Thymus (tissue), 11 donors: ENCODE results near the gene DIAPH1. TPM values are rescaled to one million over a fixed set of nuclear protein-coding genes. Genes with fewer than 3 reads are reported as not detected.
"Not testable (repeated sequence)": the region's sequence is repeated elsewhere in the genome, so short reads cannot be mapped to it uniquely, and the experiment has no call there.

Experiments
- DNase-seq, 9 donors: peaks; one replicate each; pipeline ENCODE4 v3.0.0-alpha.2; 2013; ENCODE audit warnings: low spot score in 9 of 9, low read depth in 6 of 9, missing footprints in 1 of 9
- H3K27ac ChIP-seq, 2 donors: one replicate each; pipeline ENCODE4 v1.5.1; 2013; ENCODE audit warnings: control low read depth in 1 of 2, low read depth in 1 of 2, low read length in 1 of 2, mild to moderate bottlenecking in 1 of 2, moderate library complexity in 1 of 2
- H3K27me3 ChIP-seq, 2 donors: one replicate each; pipeline ENCODE4 v1.5.1; 2013; ENCODE audit warnings: low read length in 1 of 2; ENCODE audit not compliant: control insufficient read depth in 2 of 2, insufficient read depth in 1 of 2
- H3K36me3 ChIP-seq, 2 donors: one replicate each; pipeline ENCODE4 v1.5.1; 2013; ENCODE audit warnings: low read length in 1 of 2, mild to moderate bottlenecking in 1 of 2, moderate library complexity in 1 of 2; ENCODE audit not compliant: control insufficient read depth in 2 of 2, insufficient read depth in 2 of 2
- H3K4me1 ChIP-seq, 2 donors: one replicate each; pipeline ENCODE4 v1.5.1; 2013; ENCODE audit warnings: low read length in 2 of 2; ENCODE audit not compliant: control insufficient read depth in 2 of 2, insufficient read depth in 2 of 2
- H3K4me3 ChIP-seq, 2 donors: one replicate each; pipeline ENCODE4 v1.5.1; 2013; ENCODE audit warnings: low read length in 2 of 2, control low read depth in 1 of 2, mild to moderate bottlenecking in 1 of 2
- H3K9me3 ChIP-seq, 2 donors: one replicate each; pipeline ENCODE4 v1.5.1; 2013; ENCODE audit warnings: low read length in 1 of 2, mild to moderate bottlenecking in 1 of 2; ENCODE audit not compliant: control insufficient read depth in 2 of 2, insufficient read depth in 1 of 2
- WGBS: extraction: QIAGEN DNeasy Blood & Tissue Kit; methylation state at CpG from one replicate; pipeline ENCODE4 v1.1.7; 2013; 5-methylcytosine and 5-hydroxymethylcytosine counted together
- polyA plus RNA-seq: library from polyadenylated mRNA; stranded (reverse); fragments of 200-250 nt; gene quantifications from one replicate; pipeline ENCODE4 v1.2.3, GENCODE V29; 2013
- total RNA-seq: library from RNA; stranded (reverse); fragments of 120-200 nt; gene quantifications from one replicate; pipeline ENCODE4 v1.2.4, GENCODE V29; 2013
- donor health status: healthy.

The DIAPH1 gene
- total and polyA plus RNA-seq, 2 donors, result 28.0 to 80.0 TPM

DNA sequence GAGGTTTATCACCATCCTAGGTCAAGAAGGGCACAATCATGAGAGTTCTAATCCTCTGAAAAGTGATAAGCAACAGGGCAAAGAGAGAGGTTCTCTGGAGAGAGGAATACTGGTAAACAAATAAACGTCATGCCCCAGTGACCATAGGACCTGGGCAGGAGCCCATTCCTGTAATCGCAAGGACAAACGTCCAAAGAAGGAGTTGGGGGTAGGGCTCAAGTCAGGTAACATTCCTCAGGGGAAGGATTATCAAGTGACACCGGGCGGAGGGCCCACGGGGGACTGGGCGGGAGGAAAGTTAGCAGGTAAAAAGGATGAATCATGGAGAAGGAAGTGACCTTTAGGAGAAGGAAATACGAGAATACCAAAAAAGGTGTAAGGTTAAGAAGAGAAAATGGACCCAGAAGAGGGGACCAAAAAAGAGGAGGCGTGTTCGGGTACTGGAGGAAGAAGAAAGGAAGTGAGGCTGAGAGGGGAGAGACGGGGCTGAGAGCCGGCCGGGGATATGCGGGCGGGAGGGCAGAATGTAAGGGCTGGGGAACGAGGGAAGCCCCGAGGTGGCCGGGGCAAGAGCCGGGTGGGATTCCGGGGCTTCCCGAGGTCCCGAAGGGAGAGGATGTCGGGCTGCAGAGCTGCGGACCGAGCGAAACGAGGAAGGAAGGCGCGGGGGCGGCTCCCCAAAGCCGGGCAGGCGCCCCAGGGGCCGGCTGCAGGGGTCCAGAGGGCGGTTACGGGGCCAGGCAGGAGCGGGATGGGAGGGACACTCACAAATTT lies 583 bp downstream of the DIAPH1 start:
- under 1% methylated on average over 36 of the region's 36 CpGs for WGBS
- no peaks in the 10 kb centered on the region for H3K27me3 ChIP-seq
- peak overlapping the region; percentile 75 to 95 for H3K4me3 ChIP-seq
- peaks cover 6 to 32% of the 10 kb centered on the region in 2 donors for H3K4me1 ChIP-seq
- no peaks in the 10 kb centered on the region for H3K9me3 ChIP-seq
- peak overlapping the region; percentile 84 to 91 for H3K27ac ChIP-seq
- H3K36me3 ChIP-seq, result peaks cover 23 to 34% of the 10 kb centered on the region in 2 donors
- DNase-seq, result peak in 4 of 9 donors; percentile 48 to 75 (median 51)

DNA sequence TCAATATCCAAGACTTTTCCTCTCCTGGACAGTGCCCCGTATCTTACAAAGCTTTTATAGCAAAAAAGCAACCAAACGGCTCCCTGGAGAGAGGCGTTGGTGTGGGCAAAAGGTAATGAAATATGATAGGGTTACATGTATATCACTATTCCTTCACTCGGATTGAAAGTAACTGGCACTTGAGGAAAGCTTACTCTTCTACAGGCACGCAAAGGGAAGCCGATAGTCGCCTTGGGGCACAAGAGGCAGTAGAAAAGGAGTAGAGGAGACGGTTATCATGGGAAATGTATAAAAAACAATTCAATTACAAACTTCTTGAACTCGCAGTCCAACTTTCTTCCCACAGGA lies 1.1 kb downstream of the DIAPH1 start:
- Histone ChIP-seq H3K9me3 (no peaks in the 10 kb centered on the region), H3K4me1 (peaks cover 6 to 29% of the 10 kb centered on the region in 2 donors), H3K27ac (peak overlapping the region; percentile 84 to 91), H3K4me3 (peak overlapping the region; percentile 75 to 95), H3K27me3 (no peaks in the 10 kb centered on the region), H3K36me3 (peaks cover 22 to 29% of the 10 kb centered on the region in 2 donors)
- WGBS, result 7% methylated on average over 9 of the region's 9 CpGs
- peak in 1 of 9 donors; percentile 53 for DNase-seq

DNA sequence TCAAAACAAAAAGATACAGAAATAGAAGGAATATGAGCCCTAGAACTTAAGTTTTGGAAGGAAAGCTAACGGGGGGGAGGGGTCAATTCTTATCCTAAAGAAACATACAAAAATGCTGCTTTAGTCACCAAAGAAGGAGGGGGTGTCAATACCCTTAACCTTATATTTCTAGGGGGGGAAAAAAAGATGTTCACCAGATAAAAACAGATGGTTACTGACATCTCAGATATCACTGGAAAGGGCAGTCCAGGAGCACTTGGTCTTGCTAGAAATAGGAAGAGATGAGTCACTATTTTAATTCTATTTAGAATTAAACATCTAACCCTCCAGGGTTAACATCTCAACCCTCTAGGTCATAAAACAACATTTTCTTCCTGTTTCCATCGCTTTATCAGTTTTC lies 1.7 kb downstream of the DIAPH1 start:
- H3K27ac ChIP-seq, result peak overlapping the region in 1 of 2 donors; percentile 91
- peak overlapping the region; percentile 75 to 95 for H3K4me3 ChIP-seq
- WGBS, result 69% methylated on average over 2 of the region's 2 CpGs
- H3K9me3 ChIP-seq, result no peaks in the 10 kb centered on the region
- H3K4me1 ChIP-seq, result peaks cover 6 to 27% of the 10 kb centered on the region in 2 donors
- DNase-seq, result no peak
- no peaks in the 10 kb centered on the region for H3K27me3 ChIP-seq
- peaks cover 19 to 27% of the 10 kb centered on the region in 2 donors for H3K36me3 ChIP-seq

DNA sequence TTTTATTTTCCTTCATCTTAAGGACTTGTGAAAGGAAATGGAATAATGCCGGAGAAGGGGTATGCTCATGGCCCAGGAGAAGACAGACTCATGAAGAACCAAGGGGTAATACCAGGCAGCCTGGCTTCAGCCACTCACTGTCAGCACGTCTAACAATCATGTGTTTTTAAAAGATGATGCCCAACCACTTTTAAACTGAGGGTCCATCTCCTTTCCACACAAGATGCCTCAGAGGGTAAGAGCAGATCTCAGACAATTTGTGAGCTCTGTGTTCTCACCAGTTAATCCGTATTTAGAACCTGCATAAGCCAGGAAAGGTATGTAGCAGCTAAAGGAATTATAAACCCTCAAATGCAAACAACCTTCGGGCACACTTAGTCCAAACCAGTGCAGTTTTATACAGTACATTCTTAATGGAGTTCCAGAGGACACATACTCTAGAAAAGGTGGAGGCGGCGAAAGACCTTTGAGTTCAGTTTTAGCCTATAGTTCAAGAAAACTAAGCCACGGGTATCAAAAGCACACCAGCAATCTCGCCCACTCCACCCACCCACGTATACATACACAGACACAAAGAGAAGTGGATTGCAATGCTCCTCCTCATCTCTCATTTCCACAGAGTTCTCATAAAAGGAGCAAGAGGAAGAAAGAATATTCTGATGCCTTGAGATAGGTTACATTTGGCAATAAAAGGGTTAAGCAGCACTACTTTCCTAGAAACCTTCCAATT lies 2.6 kb downstream of the DIAPH1 start:
- H3K9me3 ChIP-seq, result no peaks in the 10 kb centered on the region
- no peaks in the 10 kb centered on the region for H3K27me3 ChIP-seq
- H3K4me1 ChIP-seq, result peaks cover 6 to 31% of the 10 kb centered on the region in 2 donors
- H3K27ac ChIP-seq, result peak overlapping the region; percentile 52 to 85
- peak overlapping the region; percentile 0 to 75 for H3K4me3 ChIP-seq
- WGBS, result 58% methylated on average over 9 of the region's 9 CpGs
- peaks cover 12 to 27% of the 10 kb centered on the region in 2 donors for H3K36me3 ChIP-seq
- peak in 1 of 9 donors; percentile 34 for DNase-seq

DNA sequence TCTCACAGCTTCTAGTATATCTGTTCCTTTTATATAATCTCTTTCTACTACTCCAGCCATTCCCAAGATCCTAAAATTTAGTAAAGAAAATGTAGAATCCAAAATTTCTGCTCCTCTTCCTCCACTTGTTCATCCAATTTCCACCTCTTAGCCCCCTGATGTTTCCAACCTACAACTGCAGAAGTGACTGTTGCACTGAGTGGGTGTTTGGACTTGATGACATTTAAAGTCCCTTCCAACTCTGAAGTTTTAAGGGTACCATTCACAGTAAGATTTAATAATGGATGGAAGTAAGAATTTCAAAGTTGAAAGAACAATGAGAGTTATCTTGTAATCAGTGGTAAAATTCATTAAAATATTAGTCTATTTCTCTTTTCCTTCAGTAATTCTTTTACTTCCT lies 5.5 kb downstream of the DIAPH1 start:
- DNase-seq, result no peak
- no peaks in the 10 kb centered on the region for H3K9me3 ChIP-seq
- H3K27me3 ChIP-seq, result no peaks in the 10 kb centered on the region
- peaks cover 6 to 12% of the 10 kb centered on the region in 2 donors for H3K36me3 ChIP-seq
- peaks cover 8 to 32% of the 10 kb centered on the region in 2 donors for H3K4me1 ChIP-seq
- H3K27ac ChIP-seq, result no peak overlapping the region
- H3K4me3 ChIP-seq, result no peak overlapping the region

DNA sequence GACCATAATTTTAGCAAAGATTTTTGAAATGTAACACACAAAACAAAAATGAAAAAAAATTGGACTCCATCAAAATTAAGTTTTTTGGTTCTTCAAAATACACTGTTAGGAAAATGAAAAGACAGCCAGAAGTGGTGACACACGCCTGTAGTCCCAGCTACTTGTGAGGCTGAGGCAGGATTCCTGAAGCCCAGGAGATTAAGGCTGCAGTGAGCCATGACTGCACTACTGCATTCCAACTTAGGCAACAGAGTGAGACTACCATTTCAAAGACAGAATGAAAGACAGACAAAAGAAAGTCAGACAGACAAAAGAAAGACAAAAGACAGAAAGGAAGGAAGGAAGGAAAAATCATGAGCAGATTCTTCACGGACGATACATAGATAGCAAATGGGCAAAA lies 7.5 kb downstream of the DIAPH1 start:
- Histone ChIP-seq H3K4me3 (no peak overlapping the region), H3K9me3 (no peaks in the 10 kb centered on the region), H3K27me3 (no peaks in the 10 kb centered on the region), H3K4me1 (peaks cover 9 to 29% of the 10 kb centered on the region in 2 donors), H3K36me3 (peaks cover 5 to 12% of the 10 kb centered on the region in 2 donors), H3K27ac (peak overlapping the region in 1 of 2 donors; percentile 21)
- 91% methylated on average over 3 of the region's 3 CpGs for WGBS
- no peak for DNase-seq

DNA sequence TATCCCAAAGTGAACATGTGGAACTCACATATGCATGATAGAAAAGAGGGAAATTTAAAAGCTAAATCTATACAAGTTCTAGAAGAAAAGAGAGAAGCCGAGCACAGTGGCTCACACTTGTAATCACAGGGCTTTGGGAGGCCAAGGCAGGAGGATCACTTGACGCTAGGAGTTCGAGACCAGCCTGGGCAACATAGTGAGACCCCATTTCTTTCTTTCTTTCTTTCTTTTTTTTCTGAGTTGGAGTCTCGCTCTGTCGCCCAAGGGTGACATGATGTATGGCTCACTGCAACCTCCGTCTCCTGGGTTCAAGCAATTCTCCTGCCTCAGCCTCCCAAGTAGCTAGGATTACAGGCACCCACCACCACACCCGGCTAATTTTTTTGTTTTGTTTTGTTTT lies 8.9 kb downstream of the DIAPH1 start:
- H3K27ac ChIP-seq, result not testable (repeated sequence)
- H3K36me3 ChIP-seq, result peaks cover 0 to 12% of the 10 kb centered on the region in 2 donors
- over 99% methylated on average over 7 of the region's 7 CpGs for WGBS

DNA sequence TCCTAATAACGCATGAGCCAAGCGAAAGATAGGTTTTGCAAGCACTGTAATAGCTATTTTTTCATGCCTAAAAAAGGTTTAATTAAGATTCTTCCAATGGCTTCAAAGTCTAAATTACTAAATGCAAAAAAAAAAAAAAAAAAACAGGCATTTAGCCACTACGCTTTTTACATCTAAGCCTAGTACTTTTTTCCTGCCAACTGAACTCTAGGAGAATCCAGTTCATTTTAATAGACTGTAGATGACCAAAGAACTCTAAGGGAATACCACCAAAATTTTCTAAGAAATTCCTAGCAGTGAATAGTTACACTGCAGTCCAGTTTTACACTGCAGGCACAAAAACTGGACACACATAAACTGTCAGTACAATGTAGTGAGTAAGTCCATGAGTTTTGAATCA lies 9.8 kb downstream of the DIAPH1 start:
- no peaks in the 10 kb centered on the region for H3K27me3 ChIP-seq
- no peak overlapping the region for H3K4me3 ChIP-seq
- no peak for DNase-seq
- peaks cover 10 to 36% of the 10 kb centered on the region in 2 donors for H3K4me1 ChIP-seq
- H3K27ac ChIP-seq, result peak overlapping the region in 1 of 2 donors; percentile 59
- 95% methylated on average over 3 of the region's 3 CpGs for WGBS
- H3K36me3 ChIP-seq, result peaks cover 0 to 12% of the 10 kb centered on the region in 2 donors
- H3K9me3 ChIP-seq, result no peaks in the 10 kb centered on the region

More for the DNA sequence above, 8.9 kb downstream of the DIAPH1 start:
- H3K9me3 ChIP-seq, DNase-seq, H3K4me3 ChIP-seq, H3K27me3 ChIP-seq: not testable (repeated sequence)
- H3K4me1 ChIP-seq, result peaks cover 8 to 29% of the 10 kb centered on the region in 2 donors

DNA sequence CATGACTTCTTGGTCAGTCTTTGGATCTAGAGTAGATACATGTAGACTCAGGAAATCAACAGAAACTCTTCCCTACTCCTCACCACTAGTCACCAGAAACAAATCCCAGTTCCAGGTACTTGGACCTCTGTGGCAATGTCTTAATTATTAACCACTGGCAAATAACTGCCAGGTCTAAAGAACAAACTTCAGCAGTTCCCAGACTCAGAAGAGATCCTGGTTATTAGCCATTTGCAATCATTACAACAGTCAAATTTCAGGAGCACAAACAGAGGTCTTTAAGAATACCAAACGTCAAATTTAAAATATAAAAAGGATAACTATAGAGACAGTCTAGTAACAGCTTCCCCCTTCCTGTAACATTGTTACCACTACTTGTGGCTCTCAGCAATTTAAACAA lies 10.2 kb downstream of the DIAPH1 start:
- Histone ChIP-seq H3K9me3 (no peaks in the 10 kb centered on the region), H3K27ac (peak overlapping the region; percentile 46 to 59), H3K36me3 (peaks cover 0 to 12% of the 10 kb centered on the region in 2 donors), H3K27me3 (no peaks in the 10 kb centered on the region), H3K4me1 (peaks cover 15 to 38% of the 10 kb centered on the region in 2 donors), H3K4me3 (no peak overlapping the region)
- 18% methylated on average over 1 of the region's 1 CpG for WGBS
- DNase-seq, result peak in 1 of 9 donors; percentile 28
